ENCODE data around the gene ZNF335.

DNA sequence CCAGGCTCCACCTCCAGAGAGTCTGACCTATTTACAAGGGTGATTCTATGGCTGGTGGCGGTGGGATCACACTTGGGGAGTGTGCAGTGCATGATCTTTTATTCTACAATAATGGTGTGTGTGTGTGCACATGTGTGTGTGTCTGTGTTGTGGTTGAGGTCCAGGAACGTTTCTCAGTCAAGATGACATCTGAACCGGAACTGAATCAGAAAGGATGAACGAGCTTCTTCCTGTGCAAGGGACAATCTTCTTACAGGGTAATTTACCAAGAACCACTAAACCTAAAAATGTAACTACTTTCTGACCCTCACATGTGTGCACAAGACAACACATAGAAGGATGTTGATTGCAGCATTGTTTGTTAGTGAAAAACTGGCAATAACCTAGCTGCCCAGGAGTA, 45.3 kb upstream of the ZNF335 start:
- TF ChIP-seq, protein P1, sequence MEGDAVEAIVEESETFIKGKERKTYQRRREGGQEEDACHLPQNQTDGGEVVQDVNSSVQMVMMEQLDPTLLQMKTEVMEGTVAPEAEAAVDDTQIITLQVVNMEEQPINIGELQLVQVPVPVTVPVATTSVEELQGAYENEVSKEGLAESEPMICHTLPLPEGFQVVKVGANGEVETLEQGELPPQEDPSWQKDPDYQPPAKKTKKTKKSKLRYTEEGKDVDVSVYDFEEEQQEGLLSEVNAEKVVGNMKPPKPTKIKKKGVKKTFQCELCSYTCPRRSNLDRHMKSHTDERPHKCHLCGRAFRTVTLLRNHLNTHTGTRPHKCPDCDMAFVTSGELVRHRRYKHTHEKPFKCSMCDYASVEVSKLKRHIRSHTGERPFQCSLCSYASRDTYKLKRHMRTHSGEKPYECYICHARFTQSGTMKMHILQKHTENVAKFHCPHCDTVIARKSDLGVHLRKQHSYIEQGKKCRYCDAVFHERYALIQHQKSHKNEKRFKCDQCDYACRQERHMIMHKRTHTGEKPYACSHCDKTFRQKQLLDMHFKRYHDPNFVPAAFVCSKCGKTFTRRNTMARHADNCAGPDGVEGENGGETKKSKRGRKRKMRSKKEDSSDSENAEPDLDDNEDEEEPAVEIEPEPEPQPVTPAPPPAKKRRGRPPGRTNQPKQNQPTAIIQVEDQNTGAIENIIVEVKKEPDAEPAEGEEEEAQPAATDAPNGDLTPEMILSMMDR (conservative IDR thresholded peaks at IDR 0.05 in 1 of 2, IDR thresholded peaks at IDR 0.05 in 1 of 2; ENCODE audit: low read depth in 1 of 2, low read length in 2 of 2): no peak
- TF ChIP-seq EZH2 (IDR thresholded peaks at IDR 0.05; ENCODE audit: low read length, missing control alignments): no peak

Data from fibroblast of lung (primary cell).